NCI-H748 (cell line): Measurements from ENCODE around the gene GALNT13.
A peak's percentile ranks its signal among the peaks of the same experiment; 100 is the strongest.

Source experiments
- DNase-seq: peaks from one replicate; lab custom pipeline; 2025; ENCODE audit not compliant: unreplicated experiment; lab: John Stamatoyannopoulos, UW

The GALNT13 gene

GRCh38 chr2:153940511-153940910 lies 68.8 kb downstream of the GALNT13 start:
- DNase-seq, result no peak

GRCh38 chr2:153944800-153945199 lies 73.1 kb downstream of the GALNT13 start:
- peak; percentile 23 for DNase-seq

- DNase-seq, result no peak
Measured at GRCh38 chr2:153946036-153946435, 74.3 kb downstream of the GALNT13 start.

- DNase-seq, result no peak
Measured at GRCh38 chr2:153953761-153954160, 82.0 kb downstream of the GALNT13 start.

GRCh38 chr2:153963256-153963655 lies 91.5 kb downstream of the GALNT13 start:
- no peak for DNase-seq

GRCh38 chr2:153967248-153967973 lies 95.7 kb downstream of the GALNT13 start:
- DNase-seq, result no peak

GRCh38 chr2:153971250-153971649 lies 99.5 kb downstream of the GALNT13 start:
- no peak for DNase-seq

- DNase-seq, result no peak
Measured at GRCh38 chr2:153971855-153972254, 100.1 kb downstream of the GALNT13 start.

- no peak for DNase-seq
Measured at GRCh38 chr2:153972412-153972811, 100.7 kb downstream of the GALNT13 start.

- DNase-seq, result no peak
Measured at GRCh38 chr2:153986488-153987229, 114.9 kb downstream of the GALNT13 start.

- no peak for DNase-seq
Measured at GRCh38 chr2:153990771-153991170, 119.0 kb downstream of the GALNT13 start.

GRCh38 chr2:154013514-154013913 lies 141.8 kb downstream of the GALNT13 start:
- no peak for DNase-seq

GRCh38 chr2:154015233-154015632 lies 143.5 kb downstream of the GALNT13 start:
- DNase-seq, result no peak

GRCh38 chr2:154029504-154029903 lies 157.8 kb downstream of the GALNT13 start:
- DNase-seq, result no peak

GRCh38 chr2:154032220-154032619 lies 160.5 kb downstream of the GALNT13 start:
- DNase-seq, result no peak

GRCh38 chr2:154046493-154046892 lies 174.8 kb downstream of the GALNT13 start:
- no peak for DNase-seq

GRCh38 chr2:154048905-154049304 lies 177.2 kb downstream of the GALNT13 start:
- DNase-seq, result no peak

GRCh38 chr2:154049561-154049960 lies 177.8 kb downstream of the GALNT13 start:
- DNase-seq, result no peak

GRCh38 chr2:154067124-154067523 lies 195.4 kb downstream of the GALNT13 start:
- no peak for DNase-seq

- DNase-seq, result no peak
Measured at GRCh38 chr2:154078926-154079325, 207.2 kb downstream of the GALNT13 start.

- DNase-seq, result no peak
Measured at GRCh38 chr2:154092571-154092970, 220.8 kb downstream of the GALNT13 start.

- no peak for DNase-seq
Measured at GRCh38 chr2:154093856-154094255, 222.1 kb downstream of the GALNT13 start.
